Keratinocyte (primary cell): ENCODE data around the gene MRPS27.

Experiments
- EZH2 ChIP-seq: IDR thresholded peaks from one replicate; pipeline ENCODE4 v1.6.1; 2012; ENCODE audit warnings: inconsistent platforms, mild to moderate bottlenecking, low read length, moderate library complexity
- TF ChIP-seq, protein P1 (sequence below), 3 experiments: IDR thresholded peaks in 1 of 3; conservative IDR thresholded peaks in 1 of 3; optimal IDR thresholded peaks in 1 of 3; 2 replicates in 2 of 3; 3 replicates in 1 of 3; pipeline versions ENCODE3 to v1.5.1; 2011; ENCODE audit warnings: low read length in 3 of 3, mild to moderate bottlenecking in 3 of 3, moderate library complexity in 2 of 3, control low read depth in 1 of 3, inconsistent platforms in 1 of 3; ENCODE audit not compliant: insufficient read depth in 2 of 3; ENCODE audit errors: extremely low read depth in 1 of 3

GRCh38 chr5:72270037-72270436, 50.0 kb downstream of the MRPS27 start:
- no peak for TF ChIP-seq EZH2
- TF ChIP-seq, protein P1, sequence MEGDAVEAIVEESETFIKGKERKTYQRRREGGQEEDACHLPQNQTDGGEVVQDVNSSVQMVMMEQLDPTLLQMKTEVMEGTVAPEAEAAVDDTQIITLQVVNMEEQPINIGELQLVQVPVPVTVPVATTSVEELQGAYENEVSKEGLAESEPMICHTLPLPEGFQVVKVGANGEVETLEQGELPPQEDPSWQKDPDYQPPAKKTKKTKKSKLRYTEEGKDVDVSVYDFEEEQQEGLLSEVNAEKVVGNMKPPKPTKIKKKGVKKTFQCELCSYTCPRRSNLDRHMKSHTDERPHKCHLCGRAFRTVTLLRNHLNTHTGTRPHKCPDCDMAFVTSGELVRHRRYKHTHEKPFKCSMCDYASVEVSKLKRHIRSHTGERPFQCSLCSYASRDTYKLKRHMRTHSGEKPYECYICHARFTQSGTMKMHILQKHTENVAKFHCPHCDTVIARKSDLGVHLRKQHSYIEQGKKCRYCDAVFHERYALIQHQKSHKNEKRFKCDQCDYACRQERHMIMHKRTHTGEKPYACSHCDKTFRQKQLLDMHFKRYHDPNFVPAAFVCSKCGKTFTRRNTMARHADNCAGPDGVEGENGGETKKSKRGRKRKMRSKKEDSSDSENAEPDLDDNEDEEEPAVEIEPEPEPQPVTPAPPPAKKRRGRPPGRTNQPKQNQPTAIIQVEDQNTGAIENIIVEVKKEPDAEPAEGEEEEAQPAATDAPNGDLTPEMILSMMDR (optimal IDR thresholded peaks at IDR 0.05 in 1 of 3, IDR thresholded peaks at IDR 0.05 in 1 of 3, conservative IDR thresholded peaks at IDR 0.05 in 1 of 3; ENCODE audit: extremely low read depth in 1 of 3, insufficient read depth in 2 of 3, low read length in 3 of 3) = no peak
